KOPT-K1 (cell line): ENCODE results near the gene PTGDR2.
A peak's percentile ranks its signal among the peaks of the same experiment; 100 is the strongest.

Source experiments
- H3K27ac ChIP-seq: fragments of 200-600 bp; sonication (generic); 2 replicates; pipeline ENCODE4 v1.5.1; 2016; ENCODE audit warnings: antibody characterized with exemption, mild to moderate bottlenecking, low read depth, low read length; ENCODE audit not compliant: poor library complexity, severe bottlenecking
- H3K36me3 ChIP-seq: fragments of 200-600 bp; sonication (generic); 2 replicates; pipeline ENCODE4 v1.5.1; 2017; ENCODE audit warnings: antibody characterized with exemption, mild to moderate bottlenecking, low read length, moderate library complexity; ENCODE audit not compliant: insufficient read depth
- H3K9me3 ChIP-seq: fragments of 200-600 bp; sonication (generic); 2 replicates; pipeline ENCODE4 v1.5.1; 2017; ENCODE audit warnings: antibody characterized with exemption, low read length, mild to moderate bottlenecking; ENCODE audit not compliant: insufficient read depth, poor library complexity, severe bottlenecking

PTGDR2 gene

GRCh38 chr11:60854847-60855725, 664 bp downstream of the PTGDR2 start:
- Histone ChIP-seq H3K27ac (peak overlapping the region; percentile 60), H3K9me3 (no peaks in the 10 kb centered on the region), H3K36me3 (peaks cover 30% of the 10 kb centered on the region)

GRCh38 chr11:60854140-60854846, 1.5 kb downstream of the PTGDR2 start:
- H3K36me3 ChIP-seq: peaks cover 38% of the 10 kb centered on the region
- H3K9me3 ChIP-seq: no peaks in the 10 kb centered on the region
- H3K27ac ChIP-seq: peak overlapping the region; percentile 60

GRCh38 chr11:60852982-60853950, 2.5 kb downstream of the PTGDR2 start:
- no peaks in the 10 kb centered on the region for H3K9me3 ChIP-seq
- H3K36me3 ChIP-seq: peaks cover 48% of the 10 kb centered on the region
- H3K27ac ChIP-seq: peak overlapping the region; percentile 60

- H3K9me3 ChIP-seq: no peaks in the 10 kb centered on the region
- H3K36me3 ChIP-seq: peaks cover 57% of the 10 kb centered on the region
- no peak overlapping the region for H3K27ac ChIP-seq
Observed at GRCh38 chr11:60852117-60852981, 3.4 kb downstream of the PTGDR2 start.

- Histone ChIP-seq H3K27ac (no peak overlapping the region), H3K9me3 (no peaks in the 10 kb centered on the region), H3K36me3 (peaks cover 63% of the 10 kb centered on the region)
Observed at GRCh38 chr11:60851327-60852104, 4.2 kb downstream of the PTGDR2 start.

- Histone ChIP-seq H3K36me3 (peaks cover 71% of the 10 kb centered on the region), H3K27ac (no peak overlapping the region), H3K9me3 (no peaks in the 10 kb centered on the region)
Observed at GRCh38 chr11:60849641-60850520, 5.9 kb downstream of the PTGDR2 start.

GRCh38 chr11:60848714-60849151, 7.0 kb downstream of the PTGDR2 start:
- peaks cover 82% of the 10 kb centered on the region for H3K36me3 ChIP-seq
- H3K9me3 ChIP-seq: no peaks in the 10 kb centered on the region
- H3K27ac ChIP-seq: no peak overlapping the region

GRCh38 chr11:60847896-60848295, 7.9 kb downstream of the PTGDR2 start:
- H3K9me3 ChIP-seq: no peaks in the 10 kb centered on the region
- H3K27ac ChIP-seq: no peak overlapping the region
- H3K36me3 ChIP-seq: peaks cover 77% of the 10 kb centered on the region

GRCh38 chr11:60847281-60847680, 8.5 kb downstream of the PTGDR2 start:
- Histone ChIP-seq H3K27ac (no peak overlapping the region), H3K36me3 (peaks cover 75% of the 10 kb centered on the region)

GRCh38 chr11:60845338-60845737, 10.4 kb downstream of the PTGDR2 start:
- no peak overlapping the region for H3K27ac ChIP-seq
- H3K9me3 ChIP-seq: no peaks in the 10 kb centered on the region
- H3K36me3 ChIP-seq: peaks cover 56% of the 10 kb centered on the region

More at GRCh38 chr11:60847281-60847680, 8.5 kb downstream of the PTGDR2 start:
- no peaks in the 10 kb centered on the region for H3K9me3 ChIP-seq

GRCh38 chr11:60844870-60845221, 10.9 kb downstream of the PTGDR2 start:
- Histone ChIP-seq H3K9me3 (no peaks in the 10 kb centered on the region), H3K36me3 (peaks cover 51% of the 10 kb centered on the region), H3K27ac (no peak overlapping the region)

GRCh38 chr11:60844045-60844869, 11.5 kb downstream of the PTGDR2 start:
- Histone ChIP-seq H3K36me3 (peaks cover 45% of the 10 kb centered on the region), H3K9me3 (no peaks in the 10 kb centered on the region), H3K27ac (peak overlapping the region; percentile 77)
